NCI-H146 (cell line): ENCODE results near the gene CMTM7.
A peak's percentile ranks its signal among the peaks of the same experiment; 100 is the strongest.

Experiments
- DNase-seq: peaks from one replicate; lab custom pipeline; 2025; lab: John Stamatoyannopoulos, UW

CMTM7 gene, protein sequence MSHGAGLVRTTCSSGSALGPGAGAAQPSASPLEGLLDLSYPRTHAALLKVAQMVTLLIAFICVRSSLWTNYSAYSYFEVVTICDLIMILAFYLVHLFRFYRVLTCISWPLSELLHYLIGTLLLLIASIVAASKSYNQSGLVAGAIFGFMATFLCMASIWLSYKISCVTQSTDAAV

DNA sequence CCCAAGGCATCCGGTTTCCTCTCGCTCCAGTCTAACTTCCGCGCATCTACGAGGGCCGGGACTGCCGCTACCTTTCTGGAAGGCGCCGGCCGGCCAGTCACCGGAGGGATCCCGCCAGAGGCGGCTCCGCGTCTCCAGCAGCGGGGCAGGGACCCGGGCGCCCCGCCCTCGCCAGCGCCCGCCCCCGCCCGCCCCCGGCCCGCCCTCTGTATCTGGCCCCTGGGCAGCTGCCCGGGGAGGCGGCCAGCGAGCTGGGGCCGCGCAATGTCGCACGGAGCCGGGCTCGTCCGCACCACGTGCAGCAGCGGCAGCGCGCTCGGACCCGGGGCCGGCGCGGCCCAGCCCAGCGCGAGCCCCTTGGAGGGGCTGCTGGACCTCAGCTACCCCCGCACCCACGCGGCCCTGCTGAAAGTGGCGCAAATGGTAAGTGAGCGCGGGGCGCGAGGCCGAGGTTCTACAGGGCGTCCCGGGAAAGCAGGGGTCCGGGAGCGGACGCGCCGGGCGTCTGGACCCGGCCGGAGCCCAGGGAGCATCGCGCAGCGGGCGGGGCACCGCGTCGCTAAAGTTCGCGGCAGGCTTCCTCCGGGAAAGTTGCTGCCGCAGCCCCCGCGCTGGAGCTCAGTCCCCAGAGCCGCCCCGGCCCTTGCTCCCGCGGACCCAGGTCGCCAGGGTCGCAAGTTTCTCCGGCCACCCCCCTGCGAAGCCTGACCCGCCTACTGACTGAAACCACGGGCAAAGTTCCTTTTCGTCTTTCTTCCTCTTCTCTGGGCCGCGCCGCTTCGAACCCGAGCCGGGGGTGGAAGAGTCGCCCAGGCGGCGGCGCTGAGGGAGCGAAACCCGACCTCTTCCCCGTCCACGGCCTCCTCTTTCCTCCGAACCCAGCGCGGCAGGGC, at the start of gene CMTM7:
Gene CMTM7, plus strand, starts transcription at position 211 of the 893 bp plus-strand sequence. Its CDS starts 54 bp downstream, at position 265.
- peak; percentile 60 for DNase-seq

DNA sequence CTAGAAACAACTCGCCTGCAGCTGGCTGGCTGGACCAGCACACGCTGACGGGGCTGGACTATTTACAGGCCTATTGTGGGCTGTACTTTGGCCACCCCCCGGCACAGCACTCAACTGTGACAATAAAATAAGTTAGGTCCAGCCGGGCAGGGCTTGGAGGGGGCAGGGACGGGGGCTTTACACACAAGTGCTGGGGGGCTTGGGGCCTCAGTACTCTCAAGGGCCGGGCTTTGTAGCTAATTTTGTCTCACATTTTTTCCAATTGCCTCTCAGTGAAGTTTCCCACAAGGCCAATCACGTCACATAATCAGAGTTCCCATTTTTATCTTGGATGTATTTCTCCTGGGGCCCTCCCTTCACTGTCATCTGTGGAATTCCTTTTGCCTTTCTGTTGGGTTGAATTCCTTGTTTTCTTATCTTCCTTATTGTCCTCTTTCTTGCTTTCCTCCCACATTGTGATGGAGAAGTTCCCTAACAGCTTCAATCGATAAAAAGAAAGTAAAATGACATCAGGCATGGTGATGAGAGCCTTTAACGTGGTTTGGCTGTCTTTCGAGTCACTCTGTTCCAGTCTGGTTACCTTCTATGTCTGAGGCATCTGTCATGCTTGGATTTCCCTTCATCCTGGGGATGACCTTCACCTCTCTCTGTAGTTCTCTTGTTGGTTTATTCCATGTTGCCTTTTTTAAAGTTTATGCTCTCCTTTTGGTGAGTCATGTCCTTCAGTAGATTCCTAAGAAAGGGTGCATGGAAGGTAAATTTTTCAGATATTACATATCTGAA, 44.1 kb upstream of the CMTM7 start:
- DNase-seq = no peak

DNA sequence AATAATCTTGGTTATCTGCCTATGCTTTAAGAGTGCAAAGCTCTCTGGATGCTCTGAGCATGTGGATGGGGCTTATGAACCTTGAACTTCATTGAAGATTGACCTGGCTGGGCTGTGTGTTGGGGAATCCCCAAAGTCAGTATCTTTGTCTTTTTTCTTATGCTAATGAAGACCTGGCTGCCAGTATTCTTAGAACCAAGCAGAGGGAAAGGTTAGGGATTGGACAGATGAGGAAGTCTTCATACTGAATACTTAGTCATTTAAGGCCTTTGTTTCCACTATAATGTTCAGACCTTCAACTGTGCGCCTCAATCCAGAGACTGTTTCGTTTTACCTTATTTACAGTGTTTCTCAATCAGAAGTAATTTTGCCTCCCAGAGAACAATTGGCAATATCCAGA, 42.5 kb upstream of the CMTM7 start:
- DNase-seq = no peak

DNA sequence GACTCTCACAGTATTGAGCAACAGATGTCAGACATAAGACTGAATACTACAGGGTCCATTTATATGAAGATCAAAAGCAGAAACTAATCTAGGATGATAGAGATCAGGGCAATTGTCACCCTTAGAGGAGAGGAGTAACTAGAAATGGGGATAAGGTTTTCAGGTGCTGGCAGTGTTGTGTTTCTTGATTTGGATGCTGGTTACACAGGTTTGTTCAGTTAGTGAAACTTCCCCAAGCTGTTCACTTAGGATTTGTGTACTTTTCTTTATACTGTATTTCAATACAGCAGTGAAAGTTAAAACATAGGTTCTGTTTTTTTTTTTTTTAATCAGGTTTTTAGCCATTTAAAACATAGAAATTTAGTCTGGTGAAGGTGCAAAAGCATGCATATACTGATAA, 39.1 kb upstream of the CMTM7 start:
- no peak for DNase-seq

DNA sequence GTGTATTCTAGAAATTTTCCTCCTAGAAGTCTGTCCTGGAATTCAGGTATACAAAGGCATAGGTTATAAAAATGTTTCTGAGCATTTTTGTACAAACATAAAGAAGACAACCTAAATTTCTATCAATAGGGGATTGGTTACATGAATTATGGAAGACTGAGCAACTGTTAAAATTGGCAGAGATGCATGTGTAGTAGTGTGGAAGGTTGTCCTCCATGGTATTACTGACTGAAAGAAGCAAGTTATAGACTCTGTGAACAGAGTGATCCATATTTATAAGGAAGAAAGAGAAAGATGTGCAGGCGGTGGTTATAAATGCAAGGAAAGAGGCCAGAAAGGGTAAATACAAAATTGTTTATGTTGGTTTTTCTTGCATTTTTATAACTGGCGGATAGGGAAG, 38.3 kb upstream of the CMTM7 start:
- no peak for DNase-seq

DNA sequence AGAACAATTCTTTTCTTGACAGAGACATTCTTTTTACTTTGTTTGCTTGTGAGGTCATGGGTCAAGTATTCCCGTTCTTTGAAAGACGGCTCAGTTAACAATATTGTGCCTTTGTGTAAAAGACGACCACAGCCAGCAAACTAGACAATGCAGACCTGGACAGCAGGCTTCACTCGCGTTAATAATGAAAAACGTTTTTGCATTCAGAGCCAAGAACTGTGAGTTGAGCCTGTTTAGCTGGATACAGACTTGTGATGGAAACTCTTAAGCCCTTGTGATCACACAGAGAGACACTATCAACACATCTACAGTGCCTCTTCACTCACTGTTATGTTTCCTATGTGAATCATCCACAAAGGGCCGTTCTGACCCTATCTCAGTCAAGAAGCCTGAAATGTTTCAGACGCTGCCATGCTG, 37.3 kb upstream of the CMTM7 start:
- peak; percentile 28 for DNase-seq

DNA sequence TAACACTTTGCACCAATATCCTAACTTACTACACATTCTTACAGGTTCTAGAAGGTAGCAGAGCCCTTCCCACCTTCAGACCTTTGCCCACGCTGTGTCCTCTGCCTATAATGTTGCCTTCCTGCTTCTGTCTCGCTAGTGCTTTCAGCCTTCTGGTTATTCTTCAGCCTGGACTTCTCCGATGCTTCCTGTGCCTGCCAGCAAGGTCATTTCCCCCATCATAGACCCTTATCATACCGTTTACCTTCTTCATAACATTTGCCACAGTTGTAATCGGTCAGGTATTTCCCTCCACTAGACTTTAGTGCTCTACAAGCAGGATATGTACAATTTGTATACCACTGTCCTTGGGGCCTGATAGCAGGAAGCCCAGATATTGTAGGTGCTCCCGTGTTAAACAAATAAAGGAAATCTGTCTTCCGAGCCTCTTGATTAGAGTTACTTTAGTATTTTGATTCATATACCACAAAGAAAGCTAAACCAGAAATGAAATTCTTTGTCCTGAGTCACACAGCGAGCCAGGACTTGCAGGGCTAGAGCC, 35.8 kb upstream of the CMTM7 start:
- no peak for DNase-seq

DNA sequence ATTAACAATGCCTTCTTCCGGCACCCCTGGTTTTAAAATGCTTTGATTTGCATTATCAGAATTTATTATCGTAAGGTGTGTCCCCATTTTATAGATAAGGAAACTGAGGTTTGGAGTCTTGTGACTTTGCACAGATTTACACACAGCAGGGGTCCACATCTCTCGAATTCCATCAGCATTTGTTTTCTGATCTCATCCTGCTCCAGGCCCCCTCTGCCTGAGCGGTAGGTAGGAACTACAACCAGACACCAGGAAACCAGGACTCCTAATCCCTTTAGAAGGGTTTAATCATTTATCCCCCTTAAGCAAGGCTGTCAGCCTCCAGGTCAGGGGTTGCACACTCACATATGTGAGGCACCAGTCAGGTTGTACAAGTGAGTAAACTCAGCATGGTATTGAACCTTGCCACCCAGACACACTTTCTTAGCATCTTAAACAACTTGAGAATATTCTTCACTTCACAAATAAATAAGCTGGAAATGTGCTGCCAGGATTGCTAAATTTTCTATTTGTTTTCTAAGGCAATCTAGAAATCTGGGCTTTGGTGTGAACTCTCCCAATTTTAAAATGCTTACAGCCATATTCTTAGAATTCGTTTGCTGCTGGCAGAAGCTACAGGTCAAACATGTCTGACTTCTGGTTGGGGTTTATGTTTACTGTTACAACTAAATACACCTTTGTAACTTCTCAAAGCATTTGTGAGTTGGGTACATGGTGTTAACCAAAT, 31.7 kb upstream of the CMTM7 start:
- DNase-seq = no peak

DNA sequence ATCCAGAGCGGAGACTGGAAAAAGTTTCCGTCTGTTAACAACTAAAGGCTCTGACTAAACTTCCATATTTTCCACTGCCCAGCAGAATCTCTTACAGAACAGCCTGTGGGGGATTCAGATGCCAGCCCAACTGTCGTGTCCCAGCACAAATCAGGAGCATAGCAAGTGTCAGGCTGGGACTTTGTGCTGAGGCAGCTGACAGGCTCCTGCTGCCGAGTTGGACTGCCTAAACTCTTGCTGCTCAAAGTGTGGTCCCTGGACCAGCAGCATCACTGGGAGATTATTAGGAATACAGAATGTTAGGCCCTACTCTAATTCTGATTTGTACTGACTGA, 31.2 kb upstream of the CMTM7 start:
- no peak for DNase-seq

DNA sequence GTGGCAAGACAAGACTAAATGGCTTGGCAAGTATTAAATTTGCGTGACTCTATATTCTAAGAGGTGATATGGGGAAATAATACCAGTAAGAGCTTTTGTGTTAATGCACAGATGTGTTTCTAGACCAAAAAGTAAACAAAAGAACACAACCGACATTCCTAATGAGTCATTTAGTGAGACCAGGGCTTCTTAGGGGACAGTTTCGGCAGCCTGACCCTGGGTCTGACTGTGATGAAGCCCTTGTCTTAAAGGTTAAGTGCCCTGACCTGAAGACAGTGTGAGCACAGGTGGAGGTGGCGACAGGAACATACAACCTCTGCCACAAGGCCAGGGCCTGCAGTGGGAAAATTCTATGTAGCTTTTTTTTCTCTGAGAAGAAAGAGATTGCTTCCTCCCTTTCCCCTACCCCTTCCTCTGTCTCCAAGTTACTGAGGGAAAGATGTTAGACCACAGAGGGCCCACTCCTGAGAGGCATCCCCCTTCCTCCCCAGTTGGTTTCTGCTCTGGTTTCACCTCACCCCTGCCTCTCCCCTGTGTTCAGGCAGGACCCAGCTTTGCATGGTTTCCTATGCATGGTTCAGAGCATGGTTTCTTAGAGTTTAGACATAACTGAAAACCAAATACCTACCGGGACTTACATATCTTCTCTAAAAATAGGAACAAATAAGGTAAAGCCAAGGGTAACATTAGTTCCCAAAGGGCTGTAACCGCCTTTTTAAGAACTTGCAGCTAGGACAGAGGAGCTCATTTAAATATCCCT, 24.8 kb upstream of the CMTM7 start:
- DNase-seq = no peak

DNA sequence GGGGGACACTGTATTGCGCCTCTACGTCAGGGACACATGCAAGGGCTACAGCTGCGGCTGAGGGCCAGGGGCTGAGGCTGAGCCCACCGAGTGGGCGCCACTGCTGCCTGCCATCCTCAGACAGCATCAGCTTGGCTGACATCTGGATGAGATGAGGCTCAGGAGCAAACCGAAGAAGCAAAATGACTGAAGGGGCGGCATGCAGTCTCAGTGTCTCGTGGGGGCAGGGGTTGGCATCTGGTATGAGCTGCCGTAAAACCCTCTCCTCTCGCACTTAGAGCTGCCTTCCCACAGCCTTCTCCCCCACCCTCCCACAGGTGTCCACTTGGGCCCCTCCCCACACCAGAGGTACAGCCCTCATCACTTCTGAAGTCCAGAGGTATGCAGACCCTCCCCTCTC, 24.2 kb upstream of the CMTM7 start:
- DNase-seq = no peak

DNA sequence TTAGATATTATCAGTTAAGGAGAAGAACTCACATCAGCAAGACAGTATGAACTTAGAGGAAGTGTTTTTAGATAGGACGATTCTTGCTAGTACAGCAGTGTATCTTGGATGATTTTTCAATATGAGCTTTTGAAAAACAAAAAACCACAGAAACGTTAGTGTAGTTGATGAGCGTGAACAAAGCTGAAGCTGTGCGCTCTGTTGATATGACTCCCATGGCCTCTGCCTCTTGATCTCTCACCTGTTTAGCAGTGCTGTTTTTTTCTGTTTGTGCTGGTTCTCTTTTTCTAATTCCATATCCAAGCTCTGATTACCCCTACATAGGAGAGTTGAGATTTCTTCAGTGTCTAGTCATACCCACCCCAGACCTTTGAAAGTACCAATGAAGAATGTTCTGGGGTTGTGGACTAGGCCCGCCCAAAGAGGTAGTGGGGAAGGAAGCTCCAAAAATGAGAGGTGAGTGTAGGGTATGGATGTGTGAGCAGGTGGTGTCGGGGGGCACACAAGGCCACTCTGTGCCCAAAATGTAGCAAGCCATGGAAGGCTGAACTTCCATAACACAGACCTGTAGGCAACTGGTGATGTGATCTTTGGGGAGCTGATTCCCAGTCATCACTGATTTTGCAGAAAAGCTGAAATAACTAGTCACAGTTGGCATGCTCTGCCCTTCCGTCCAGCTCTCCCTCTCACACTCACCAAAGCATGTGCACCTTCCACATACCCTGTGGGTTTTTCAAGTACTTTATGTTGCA, 20.0 kb upstream of the CMTM7 start:
- no peak for DNase-seq

DNA sequence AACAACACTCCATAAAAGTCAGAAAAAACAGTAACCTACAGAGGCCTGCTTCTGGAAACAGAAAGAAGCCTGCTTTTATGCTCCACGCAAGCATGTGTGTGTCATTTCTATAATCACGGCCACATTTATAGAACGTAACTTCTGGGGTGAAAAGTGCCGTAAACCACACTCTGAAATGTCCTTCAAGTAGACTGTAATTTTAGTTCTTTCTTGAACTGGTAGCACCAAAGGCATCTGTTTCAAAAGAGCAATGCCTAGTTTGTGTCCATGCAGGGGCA, 19.5 kb upstream of the CMTM7 start:
- no peak for DNase-seq

DNA sequence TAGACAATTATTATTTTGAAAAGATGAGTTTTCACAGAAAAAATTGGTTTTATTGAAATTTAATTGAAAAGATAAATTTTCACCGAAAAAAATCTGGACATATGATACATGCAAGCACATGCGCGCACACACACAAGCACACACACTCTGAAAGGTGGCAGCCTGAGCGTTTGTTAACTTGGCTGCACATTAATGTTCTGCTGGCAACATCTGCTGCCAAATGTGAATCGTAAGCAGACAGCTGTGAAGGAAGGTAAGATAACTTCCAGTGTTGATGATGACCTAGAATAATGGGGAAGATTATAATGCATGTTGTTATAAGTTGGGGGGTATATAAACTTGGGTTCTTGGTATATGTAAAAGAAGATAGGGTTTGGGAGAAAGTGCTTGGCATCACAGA, 18.4 kb upstream of the CMTM7 start:
- DNase-seq = peak; percentile 52

DNA sequence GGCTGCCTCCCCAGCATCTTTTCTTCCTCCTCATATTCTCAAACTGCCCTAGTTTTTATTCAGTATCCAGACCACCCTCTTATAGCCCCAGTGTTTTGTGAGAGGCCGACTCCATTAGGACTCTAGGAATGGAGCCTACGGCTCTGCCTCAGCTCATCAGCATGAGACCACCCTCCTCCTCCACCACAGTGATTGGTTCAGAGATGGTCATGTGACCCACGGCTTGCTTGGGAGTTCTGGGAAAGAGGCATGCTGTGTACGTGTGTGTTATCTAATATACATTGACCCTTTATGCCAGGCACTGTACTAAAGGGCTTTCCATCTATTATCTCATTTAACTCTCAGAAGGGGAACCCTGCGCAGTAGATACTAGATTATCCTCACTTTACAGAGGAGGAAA, 17.8 kb upstream of the CMTM7 start:
- DNase-seq = no peak

DNA sequence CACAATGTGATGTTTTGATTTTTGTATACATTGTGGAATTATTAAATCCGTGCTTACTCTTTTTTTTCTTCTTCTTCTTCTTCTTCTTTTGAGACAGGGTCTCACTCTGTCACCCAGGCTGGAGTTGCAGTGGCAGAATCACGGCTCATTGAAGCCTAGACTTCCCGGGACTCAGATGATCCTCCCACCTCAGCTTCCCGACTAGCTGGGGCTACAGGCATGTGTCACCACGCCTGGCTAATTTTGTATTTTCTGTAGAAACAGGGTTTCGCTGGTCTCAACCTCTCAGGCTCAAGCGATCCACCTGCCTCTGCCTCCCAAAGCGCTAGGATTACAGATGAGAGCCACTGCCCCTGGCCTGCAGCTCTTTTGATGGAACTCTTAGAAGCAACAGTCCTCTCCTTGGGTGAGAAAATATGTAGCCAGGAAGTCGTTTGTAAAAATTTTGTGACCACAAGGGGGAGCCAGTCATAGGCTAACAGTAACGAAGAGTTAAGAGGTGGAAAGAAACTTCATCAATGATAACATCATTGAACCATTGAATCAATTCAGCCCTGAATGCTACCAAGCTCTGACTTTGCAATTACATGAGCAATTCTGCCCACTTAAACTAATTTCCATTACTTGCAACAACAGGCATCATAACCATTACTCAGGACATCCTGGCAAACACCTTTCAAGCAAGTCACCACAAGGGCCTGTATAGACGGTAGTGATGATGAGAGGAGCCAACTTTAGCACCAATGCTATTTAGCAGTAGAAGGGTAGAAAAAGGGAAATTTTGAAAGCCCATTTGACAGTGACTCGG, 16.7 kb upstream of the CMTM7 start:
- peak; percentile 51 for DNase-seq

DNA sequence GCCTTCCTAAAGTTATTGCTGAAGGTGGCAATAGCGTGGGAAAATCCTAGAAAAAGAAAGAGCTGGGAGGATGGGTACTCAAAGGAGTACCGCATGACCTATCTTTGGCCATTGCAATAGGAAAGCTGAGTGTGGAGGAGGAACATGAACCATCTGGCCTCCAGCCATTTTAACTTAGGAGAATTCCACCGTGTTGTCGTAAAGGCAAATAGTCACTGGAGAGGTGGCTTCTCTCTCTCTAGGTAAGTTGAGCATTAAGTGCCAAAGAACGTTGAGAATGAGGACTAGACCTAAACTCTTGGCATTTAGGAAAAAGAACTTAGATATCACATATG, 16.1 kb upstream of the CMTM7 start:
- DNase-seq = no peak

DNA sequence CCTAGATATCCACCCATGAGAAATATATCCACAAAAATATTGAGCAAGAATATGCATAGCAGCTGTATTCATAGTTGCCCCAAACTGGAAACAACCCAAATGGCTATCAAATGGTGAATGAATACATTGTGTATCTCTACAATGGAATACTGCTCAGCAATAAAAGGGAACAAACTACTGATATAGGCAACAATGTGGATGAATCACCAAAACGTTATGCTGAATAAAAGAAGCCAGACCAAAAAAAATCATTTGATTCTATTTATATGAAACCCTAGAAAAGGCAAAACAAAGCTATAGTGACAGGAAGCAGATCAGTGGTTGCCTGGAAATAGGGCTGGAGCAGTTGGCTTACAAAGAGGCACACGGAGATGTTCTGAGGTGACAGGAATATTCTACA, 15.5 kb upstream of the CMTM7 start:
- DNase-seq = no peak

DNA sequence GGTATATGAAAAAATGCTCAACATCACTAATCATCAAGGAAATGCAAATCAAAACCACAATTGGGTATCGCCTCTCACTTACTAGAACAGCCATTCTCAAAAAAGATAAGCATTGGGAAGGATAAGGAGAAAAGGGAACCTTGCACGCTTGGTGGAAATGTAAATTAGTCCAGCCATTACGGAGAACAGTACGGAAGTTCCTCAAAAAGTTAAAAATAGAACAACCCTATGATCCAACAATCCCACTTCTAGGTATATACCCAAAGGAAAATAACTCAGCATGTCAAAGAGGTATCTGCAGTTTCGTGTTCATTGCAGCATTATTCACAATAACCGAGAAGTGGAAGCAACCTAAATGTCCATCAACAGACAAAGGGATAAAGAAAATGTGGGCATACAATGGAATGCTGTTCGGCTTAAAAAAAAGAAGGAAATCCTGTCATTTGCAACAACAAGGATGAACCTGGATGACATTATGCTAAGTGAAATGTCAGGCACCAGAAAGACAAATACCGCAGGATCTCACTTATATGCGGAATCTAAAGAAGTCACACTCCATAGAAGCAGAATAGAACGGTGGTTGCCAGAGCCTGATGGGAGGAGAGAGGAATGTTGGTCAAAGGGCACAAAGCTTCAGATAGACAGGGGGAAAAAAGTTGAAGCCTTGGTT, 11.7 kb upstream of the CMTM7 start:
- DNase-seq = no peak

DNA sequence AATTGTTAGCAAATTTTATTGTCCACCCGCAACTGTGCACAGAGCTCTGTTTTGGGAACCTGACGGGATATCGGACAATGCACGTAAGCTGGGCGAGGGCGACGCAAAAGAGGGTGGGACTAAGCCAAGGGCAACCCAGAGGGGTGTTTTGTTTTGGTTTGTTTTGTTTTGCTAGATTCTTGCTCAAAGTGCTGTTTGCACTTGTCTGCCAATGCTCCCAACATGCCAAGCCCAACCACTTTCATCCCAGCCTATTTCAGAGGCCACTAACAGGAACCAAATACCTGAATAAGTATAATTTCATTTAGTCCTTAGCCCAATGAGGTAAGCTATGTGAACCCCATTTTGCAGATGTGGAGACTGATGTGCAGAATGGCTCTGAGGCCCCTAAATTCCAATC, 9.7 kb upstream of the CMTM7 start:
- no peak for DNase-seq
